T-helper 1 cell treated with Interleukin-12 subunit alpha and Interleukin-12 subunit beta and Interleukin-4 antibody, amounts not matched to agents 30 μg/mL and 1 μg/mL, for 36 hours (primary cell): ENCODE results near the gene SPINK9.
A peak's percentile ranks its signal among the peaks of the same experiment; 100 is the strongest.
"Not testable (repeated sequence)": the region's sequence is repeated elsewhere in the genome, so short reads cannot be mapped to it uniquely, and the experiment has no call there.

ENCODE experiments used
- H3K27ac Mint-ChIP-seq: one replicate; pipeline ENCODE4 v1.8.0; 2021; ENCODE audit warnings: mild to moderate bottlenecking, mixed read lengths
- H3K27me3 Mint-ChIP-seq: one replicate; pipeline ENCODE4 v1.8.0; 2021; ENCODE audit warnings: low read depth, mixed read lengths
- H3K36me3 Mint-ChIP-seq: one replicate; pipeline ENCODE4 v1.8.0; 2021; ENCODE audit warnings: low read depth, mixed read lengths
- H3K4me1 Mint-ChIP-seq: one replicate; pipeline ENCODE4 v1.8.0; 2021; ENCODE audit warnings: low read depth, mixed read lengths
- H3K4me3 Mint-ChIP-seq: one replicate; pipeline ENCODE4 v1.8.0; 2021; ENCODE audit warnings: mild to moderate bottlenecking, moderate library complexity, mixed read lengths
- H3K9me3 Mint-ChIP-seq: one replicate; pipeline ENCODE4 v1.8.0; 2021; ENCODE audit warnings: mixed read lengths

SPINK9 gene, protein sequence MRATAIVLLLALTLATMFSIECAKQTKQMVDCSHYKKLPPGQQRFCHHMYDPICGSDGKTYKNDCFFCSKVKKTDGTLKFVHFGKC

DNA sequence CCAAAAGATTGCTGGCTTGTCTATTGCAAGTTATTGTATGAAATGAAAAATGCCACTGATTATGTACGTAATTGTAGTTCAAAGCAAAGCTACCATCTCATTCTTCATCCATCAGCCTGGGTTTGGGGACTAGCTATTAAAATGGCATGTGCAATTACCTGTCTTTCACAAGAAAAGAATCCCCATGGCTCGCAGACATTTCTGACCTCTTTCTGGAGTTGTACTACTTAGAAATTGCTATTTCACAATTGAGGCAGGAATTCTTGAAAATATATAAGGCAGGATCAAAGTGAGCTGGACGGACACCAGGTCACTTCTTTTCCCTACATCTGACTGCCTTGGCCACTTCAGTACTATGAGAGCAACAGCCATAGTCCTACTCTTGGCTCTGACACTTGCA is at the start of gene SPINK9:
TSS of gene SPINK9 (plus strand) at position 301 of the 400 bp plus-strand sequence. CDS start at position 356, 55 bp downstream.
- no peak within 1 kb of the TSS for H3K27ac Mint-ChIP-seq
- H3K9me3 Mint-ChIP-seq: peaks cover 9% of the 10 kb centered on the region
- no peaks in the 10 kb centered on the region for H3K4me1 Mint-ChIP-seq
- H3K4me3 Mint-ChIP-seq: no peak within 1 kb of the TSS
- no peaks in the 10 kb centered on the region for H3K36me3 Mint-ChIP-seq
- H3K27me3 Mint-ChIP-seq: no peaks in the 10 kb centered on the region

DNA sequence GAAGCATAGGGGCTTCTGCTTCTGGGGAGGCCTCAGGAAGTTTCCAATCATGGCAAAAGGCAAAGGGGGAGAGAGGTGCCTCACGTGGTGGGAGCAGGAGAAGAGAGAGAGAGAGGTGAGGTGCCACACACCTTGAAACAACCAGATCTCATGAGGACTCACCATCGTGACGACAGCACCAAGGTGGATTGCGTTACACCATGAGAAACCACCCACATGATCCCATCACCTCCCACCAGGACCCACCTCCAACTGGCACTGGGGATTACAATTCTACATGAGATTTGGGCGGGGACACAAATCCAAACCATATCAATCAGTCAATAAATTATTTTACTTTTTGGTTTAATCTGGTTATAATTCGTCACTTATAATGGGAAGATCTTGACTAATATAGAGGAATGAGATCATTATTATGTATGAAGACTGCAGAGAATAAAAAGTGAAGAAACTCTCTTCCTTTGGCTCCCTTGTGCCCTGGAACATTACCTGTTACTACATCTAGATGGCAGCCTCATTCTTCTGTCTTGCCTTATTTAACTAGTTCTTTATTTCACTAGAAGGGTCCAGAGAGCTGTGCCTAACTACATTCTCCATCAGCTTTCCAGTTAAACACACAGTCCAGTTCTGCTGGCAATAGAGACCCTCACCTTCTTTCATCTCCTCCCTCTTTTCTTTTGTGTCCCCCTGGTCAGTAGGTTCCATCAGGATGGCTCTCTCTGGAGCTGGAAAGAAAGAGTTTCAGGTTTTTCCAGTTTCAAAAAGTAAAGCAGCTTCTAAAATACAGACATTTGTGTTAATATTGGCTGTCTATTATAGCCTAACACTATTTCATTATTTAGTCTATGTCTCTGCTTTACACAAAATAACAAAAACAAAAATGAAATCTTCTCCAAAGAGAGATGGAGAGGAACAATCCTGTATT is 44.8 kb upstream of the SPINK9 start:
- Mint-ChIP-seq H3K9me3 (no peaks in the 10 kb centered on the region), H3K36me3 (no peaks in the 10 kb centered on the region), H3K4me1 (no peaks in the 10 kb centered on the region), H3K27me3 (no peaks in the 10 kb centered on the region), H3K4me3 (no peak overlapping the region), H3K27ac (no peak overlapping the region)

DNA sequence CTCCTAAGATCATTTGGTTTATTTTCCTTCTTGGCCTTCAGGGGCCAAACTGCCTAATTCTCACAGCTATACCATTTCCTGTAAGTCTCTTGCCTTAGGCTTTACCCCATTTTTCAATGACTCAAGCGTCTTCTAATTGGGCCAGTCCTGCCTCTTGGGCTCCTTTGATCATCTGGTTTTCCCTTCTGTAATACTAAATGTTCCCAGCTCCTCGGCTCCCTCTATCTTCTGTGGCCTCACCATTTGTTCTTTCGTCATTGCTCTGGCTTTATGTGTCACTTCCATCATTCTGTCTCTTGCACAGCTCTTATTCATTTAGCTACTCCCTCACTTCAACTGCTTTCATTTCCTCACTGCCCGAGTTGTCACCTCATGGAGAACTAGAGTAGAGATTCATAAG is 37.6 kb upstream of the SPINK9 start:
- Mint-ChIP-seq H3K4me1 (no peaks in the 10 kb centered on the region), H3K36me3 (no peaks in the 10 kb centered on the region), H3K9me3 (no peaks in the 10 kb centered on the region), H3K27me3 (peaks cover 2% of the 10 kb centered on the region), H3K4me3 (no peak overlapping the region), H3K27ac (no peak overlapping the region)

DNA sequence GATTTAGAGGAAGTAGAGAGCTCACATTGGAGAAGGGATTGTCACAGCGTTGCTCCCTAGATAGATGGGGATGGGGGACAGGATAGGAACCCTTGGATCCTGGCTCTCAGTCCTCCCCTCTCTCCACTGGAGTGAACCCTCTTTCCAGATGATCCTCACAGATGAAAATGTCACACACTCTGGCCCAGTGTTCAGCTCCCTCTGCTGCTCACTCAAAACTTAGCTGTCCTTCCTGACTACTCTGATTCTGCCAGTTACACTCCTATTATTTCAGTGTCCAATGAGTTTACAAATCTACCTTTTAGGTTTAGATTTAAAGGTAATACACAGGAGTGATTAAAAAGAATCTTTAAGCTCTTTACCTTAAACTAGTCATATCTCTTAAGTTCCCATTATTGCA is 28.9 kb upstream of the SPINK9 start:
- Mint-ChIP-seq H3K9me3 (peaks cover 6% of the 10 kb centered on the region), H3K4me3 (no peak overlapping the region), H3K27ac (no peak overlapping the region), H3K27me3 (peaks cover 3% of the 10 kb centered on the region), H3K36me3 (no peaks in the 10 kb centered on the region), H3K4me1 (no peaks in the 10 kb centered on the region)

DNA sequence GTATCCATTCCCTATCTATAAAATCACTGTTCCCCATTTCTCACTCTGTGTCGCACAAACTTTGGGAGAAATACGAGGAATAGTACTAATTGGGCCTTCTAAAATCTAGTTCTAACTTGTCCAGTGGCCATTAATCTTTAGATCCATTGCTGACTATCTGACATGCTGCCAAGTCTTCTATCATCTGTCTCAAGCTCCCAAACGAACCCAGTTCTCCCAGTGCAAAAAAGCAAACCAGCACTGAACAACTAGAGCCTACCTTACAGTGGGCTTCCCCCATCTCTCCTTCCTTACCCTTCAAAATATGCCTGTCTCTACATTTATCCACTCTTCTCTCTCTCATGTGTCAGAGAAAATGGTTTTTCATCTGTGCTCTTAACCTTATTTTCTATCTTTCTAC is 26.3 kb upstream of the SPINK9 start:
- no peak overlapping the region for H3K27ac Mint-ChIP-seq
- H3K9me3 Mint-ChIP-seq: peaks cover 6% of the 10 kb centered on the region
- no peaks in the 10 kb centered on the region for H3K36me3 Mint-ChIP-seq
- no peaks in the 10 kb centered on the region for H3K4me1 Mint-ChIP-seq
- no peak overlapping the region for H3K4me3 Mint-ChIP-seq
- no peaks in the 10 kb centered on the region for H3K27me3 Mint-ChIP-seq

DNA sequence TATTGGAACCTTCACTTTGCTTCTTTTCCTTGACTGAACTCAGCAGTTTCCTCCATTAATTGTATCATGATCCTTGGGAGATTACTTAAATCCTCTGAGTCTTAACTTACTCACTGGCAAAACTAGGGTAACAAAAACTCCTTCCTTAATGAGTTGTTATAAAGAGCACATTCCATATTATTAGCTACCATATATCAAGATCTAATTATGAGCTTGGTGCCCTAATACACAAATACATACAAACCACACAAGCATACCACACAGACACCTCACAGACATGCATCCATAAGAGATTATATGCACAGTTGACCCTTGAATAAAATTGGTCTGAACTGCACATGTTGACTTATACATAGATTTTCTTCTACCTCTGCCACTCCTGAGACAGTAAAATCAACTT is 25.6 kb upstream of the SPINK9 start:
- no peak overlapping the region for H3K27ac Mint-ChIP-seq
- no peaks in the 10 kb centered on the region for H3K36me3 Mint-ChIP-seq
- no peaks in the 10 kb centered on the region for H3K4me1 Mint-ChIP-seq
- peaks cover 6% of the 10 kb centered on the region for H3K9me3 Mint-ChIP-seq
- H3K4me3 Mint-ChIP-seq: no peak overlapping the region
- no peaks in the 10 kb centered on the region for H3K27me3 Mint-ChIP-seq

DNA sequence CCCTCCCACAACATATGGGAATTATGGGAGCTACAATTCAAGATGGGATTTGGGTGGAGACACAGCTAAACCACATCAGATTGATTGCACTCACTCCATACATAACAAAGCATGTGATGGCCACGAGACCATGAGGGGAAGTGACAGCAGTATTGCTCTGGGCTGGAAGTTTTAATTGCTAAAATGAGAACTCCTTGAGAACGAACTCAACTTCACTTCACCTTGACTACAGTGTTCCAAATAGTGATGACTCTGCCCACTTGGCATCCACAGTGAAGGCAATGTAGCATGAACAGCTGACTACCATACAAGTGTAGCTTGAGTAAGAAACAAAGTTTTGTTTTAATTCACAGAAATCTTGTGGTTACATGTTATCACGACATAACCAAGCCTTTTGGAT is 23.9 kb upstream of the SPINK9 start:
- Mint-ChIP-seq H3K4me3 (no peak overlapping the region), H3K9me3 (peaks cover 6% of the 10 kb centered on the region), H3K27ac (no peak overlapping the region), H3K36me3 (no peaks in the 10 kb centered on the region), H3K27me3 (no peaks in the 10 kb centered on the region), H3K4me1 (no peaks in the 10 kb centered on the region)

DNA sequence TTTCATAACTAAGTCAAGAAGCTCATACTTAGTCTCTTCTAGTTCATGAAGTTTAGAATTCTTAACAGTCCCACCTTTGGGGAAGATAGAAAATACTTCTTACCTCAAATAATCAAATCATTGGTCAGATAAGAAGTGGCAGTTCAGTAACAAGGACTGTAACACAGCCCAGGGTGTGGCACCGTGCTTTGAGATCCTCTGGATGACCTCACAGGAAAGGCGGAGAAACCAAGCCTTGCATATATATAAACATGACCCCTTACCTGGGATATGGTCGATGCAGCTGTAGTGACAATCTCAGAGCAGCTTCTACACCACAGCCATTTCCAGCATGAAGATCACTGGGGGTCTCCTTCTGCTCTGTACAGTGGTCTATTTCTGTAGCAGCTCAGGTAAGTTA is 23.2 kb upstream of the SPINK9 start, which contains the start of gene SPINK7:
TSS of gene SPINK7 (plus strand) at position 271 of the 400 bp plus-strand sequence. CDS start at position 332, 61 bp downstream.
- Mint-ChIP-seq H3K27ac (no peak within 1 kb of the TSS), H3K4me3 (no peak within 1 kb of the TSS), H3K36me3 (no peaks in the 10 kb centered on the region), H3K9me3 (peaks cover 6% of the 10 kb centered on the region), H3K27me3 (no peaks in the 10 kb centered on the region), H3K4me1 (no peaks in the 10 kb centered on the region)

DNA sequence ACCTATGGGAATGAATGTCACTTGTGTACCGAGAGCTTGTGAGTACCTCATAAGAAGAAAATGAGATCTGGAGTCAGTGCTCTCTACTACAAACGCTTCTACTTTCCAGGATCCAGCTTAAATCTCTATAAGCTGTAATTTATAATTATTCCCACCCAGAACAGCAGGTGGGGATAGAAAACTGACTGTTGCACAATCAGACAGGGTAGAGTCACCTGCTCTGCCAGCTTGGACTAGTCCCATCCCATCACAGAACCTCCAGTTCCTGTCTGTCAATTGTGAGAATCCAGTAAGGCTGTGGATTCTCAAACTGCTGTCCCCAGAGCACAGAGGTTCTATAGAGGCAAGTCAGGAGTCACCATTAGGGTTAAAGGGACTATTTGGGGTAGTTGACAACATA is 21.2 kb upstream of the SPINK9 start:
- no peaks in the 10 kb centered on the region for H3K27me3 Mint-ChIP-seq
- H3K36me3 Mint-ChIP-seq: no peaks in the 10 kb centered on the region
- no peak overlapping the region for H3K27ac Mint-ChIP-seq

DNA sequence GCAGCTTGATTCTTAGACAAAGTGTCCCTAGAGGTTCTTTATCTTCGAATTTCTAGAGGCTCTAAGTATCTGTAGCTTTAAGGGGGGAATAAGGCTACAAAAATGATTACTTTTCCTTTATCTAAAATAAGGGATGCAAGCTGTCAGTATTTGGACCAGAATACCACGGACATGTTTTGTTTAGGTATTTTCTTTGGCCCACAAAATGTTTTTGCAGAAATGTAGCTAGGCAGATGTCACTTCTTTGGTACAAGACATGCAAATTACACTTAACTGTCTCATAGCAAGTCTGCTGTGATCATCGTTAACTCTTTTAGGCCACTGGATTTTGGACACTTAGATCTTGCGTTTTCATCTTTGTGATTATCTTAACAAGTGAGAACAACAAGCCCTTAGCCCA is 20.6 kb upstream of the SPINK9 start:
- Mint-ChIP-seq H3K4me1 (peaks cover under 1% of the 10 kb centered on the region), H3K27ac (no peak overlapping the region), H3K27me3 (no peaks in the 10 kb centered on the region), H3K4me3 (no peak overlapping the region), H3K9me3 (peaks cover under 1% of the 10 kb centered on the region), H3K36me3 (no peaks in the 10 kb centered on the region)

More for the DNA sequence above, 21.2 kb upstream of the SPINK9 start:
- peaks cover 6% of the 10 kb centered on the region for H3K9me3 Mint-ChIP-seq
- H3K4me3 Mint-ChIP-seq: no peak overlapping the region
- no peaks in the 10 kb centered on the region for H3K4me1 Mint-ChIP-seq

DNA sequence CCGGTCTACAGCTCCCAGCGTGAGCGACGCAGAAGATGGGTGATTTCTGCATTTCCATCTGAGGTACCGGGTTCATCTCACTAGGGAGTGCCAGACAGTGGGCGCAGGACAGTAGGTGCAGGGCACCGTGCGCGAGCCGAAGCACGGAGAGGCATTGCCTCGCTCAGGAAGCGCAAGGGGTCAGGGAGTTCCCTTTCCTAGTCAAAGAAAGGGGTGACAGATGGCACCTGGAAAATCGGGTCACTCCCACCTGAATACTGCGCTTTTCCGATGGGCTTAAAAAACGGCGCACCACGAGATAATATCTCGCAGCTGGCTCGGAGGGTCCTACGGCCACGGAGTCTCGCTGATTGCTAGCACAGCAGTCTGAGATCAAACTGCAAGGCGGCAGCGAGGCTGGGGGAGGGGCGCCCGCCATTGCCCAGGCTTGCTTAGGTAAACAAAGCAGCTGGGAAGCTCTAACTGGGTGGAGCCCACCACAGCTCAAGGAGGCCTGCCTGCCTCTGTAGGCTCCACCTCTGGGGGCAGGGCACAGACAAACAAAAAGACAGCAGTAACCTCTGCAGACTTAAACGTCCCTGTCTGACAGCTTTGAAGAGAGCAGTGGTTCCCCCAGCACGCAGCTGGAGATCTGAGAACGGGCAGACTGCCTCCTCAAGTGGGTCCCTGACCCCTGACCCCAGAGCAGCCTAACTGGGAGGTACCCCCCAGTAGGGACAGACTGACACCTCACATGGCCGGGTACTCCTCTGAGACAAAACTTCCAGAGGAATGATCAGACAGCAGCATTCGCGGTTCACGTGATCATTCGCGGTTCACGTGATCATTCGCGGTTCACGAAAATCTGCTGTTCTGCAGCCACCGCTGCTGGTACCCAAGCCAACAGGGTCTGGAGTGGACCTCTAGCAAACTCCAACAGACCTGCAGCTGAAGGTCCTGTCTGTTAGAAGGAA is 15.1 kb upstream of the SPINK9 start:
- not testable (repeated sequence) for H3K27ac Mint-ChIP-seq, H3K9me3 Mint-ChIP-seq, H3K27me3 Mint-ChIP-seq, H3K4me1 Mint-ChIP-seq, H3K36me3 Mint-ChIP-seq
- H3K4me3 Mint-ChIP-seq: peak overlapping the region; percentile 51

DNA sequence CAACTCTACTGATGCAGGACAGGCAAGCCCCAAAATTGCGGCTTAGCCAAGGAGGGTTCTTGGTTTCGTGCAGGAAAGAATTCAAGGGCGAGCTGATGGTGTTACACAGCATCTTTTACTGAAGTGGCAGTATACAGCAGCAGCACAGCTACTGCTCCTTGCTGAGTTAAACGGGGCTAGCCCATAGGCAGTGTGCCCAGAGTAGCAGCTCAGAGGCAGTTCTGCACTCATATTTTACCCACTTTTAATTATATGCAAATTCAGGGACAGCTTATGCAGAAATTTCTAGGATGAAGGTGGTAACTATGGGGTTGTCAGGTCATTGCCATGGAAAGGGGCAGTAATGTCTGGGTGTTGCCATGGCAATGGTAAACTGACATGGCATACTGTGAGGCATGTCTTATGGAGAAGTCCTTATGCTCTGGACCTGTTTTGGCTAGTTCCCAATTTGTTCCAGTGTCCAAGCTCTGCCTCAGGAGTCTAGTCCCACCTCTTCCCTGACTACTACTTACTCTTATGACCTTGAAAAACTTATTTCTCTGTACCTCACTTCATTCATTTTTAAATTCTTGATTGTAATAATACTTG is 2.0 kb upstream of the SPINK9 start:
- H3K27me3 Mint-ChIP-seq: no peaks in the 10 kb centered on the region
- no peaks in the 10 kb centered on the region for H3K4me1 Mint-ChIP-seq
- peaks cover 9% of the 10 kb centered on the region for H3K9me3 Mint-ChIP-seq
- H3K4me3 Mint-ChIP-seq: no peak overlapping the region
- no peaks in the 10 kb centered on the region for H3K36me3 Mint-ChIP-seq
- no peak overlapping the region for H3K27ac Mint-ChIP-seq

DNA sequence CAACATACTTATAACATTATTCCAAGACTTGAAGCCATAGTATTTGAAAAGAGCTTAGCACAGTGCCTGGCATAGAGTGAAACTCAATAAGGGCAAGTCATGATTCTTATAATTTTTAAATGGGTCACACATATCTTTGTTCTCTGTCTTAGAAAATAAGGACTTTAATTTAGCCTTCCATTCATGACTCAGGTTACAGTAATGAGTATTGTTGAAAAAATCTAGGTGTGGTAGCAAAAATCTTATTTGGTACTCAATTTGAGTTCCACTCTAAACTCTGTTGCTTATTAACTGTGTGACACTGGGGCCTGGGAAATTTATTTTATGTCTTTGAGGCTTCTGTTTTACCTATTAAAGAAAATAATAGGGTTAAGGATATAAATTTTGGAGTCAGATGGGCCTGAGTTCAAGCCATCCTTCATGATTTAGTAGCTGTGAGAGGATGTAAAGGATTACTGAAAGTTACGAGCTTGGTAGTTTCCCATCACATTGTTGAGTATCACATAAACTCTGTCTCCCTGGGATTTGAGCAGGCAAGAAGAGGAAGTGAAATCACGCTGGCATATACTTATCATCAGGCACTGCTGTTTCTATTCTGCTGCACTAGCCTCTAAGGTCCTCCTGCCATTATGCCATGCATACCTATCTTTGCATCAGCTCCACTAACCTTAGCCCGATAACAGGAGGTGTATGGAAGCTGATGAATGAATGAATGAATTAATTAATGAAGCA is 1.5 kb downstream of the SPINK9 start:
- H3K4me3 Mint-ChIP-seq: no peak overlapping the region
- no peaks in the 10 kb centered on the region for H3K4me1 Mint-ChIP-seq
- H3K27me3 Mint-ChIP-seq: no peaks in the 10 kb centered on the region
- H3K27ac Mint-ChIP-seq: no peak overlapping the region
- H3K36me3 Mint-ChIP-seq: no peaks in the 10 kb centered on the region
- peaks cover 3% of the 10 kb centered on the region for H3K9me3 Mint-ChIP-seq
